HEK293 (cell line): ENCODE results near the gene TLE6.
A peak's percentile ranks its signal among the peaks of the same experiment; 100 is the strongest.

Source experiments
- CTCF ChIA-PET: fragments of 350-600 bp; formaldehyde crosslinking; extraction: SDS; loops from one replicate; lab custom pipeline; 2021; ENCODE audit warnings: antibody characterized with exemption; lab: Yijun Ruan, JAX
- POLR2A ChIA-PET: fragments of 300-600 bp; formaldehyde crosslinking; extraction: SDS; loops from one replicate; lab custom pipeline; 2020; ENCODE audit warnings: antibody characterized with exemption, inconsistent platforms; lab: Yijun Ruan, JAX
- H3K27ac ChIP-seq: fragments of 200-500 bp; sonication (Bioruptor generic); 2 replicates; pipeline ENCODE4 v1.5.1; 2014; ENCODE audit warnings: low read depth, low read length, control low read depth, inconsistent platforms; ENCODE audit errors: extremely low read depth
- H3K36me3 ChIP-seq, 2 experiments: fragments of 200-500 bp in 1 of 2; sonication (Bioruptor generic) in 1 of 2; 1 replicate in 1 of 2; 2 replicates in 1 of 2; pipeline ENCODE4 v1.5.1; 2014 to 2017; ENCODE audit warnings: inconsistent platforms in 2 of 2, low read length in 2 of 2; ENCODE audit not compliant: control insufficient read depth in 2 of 2, insufficient read depth in 1 of 2
- H3K4me1 ChIP-seq: fragments of 200-500 bp; sonication (Bioruptor generic); 2 replicates; pipeline ENCODE4 v1.5.1; 2014; ENCODE audit warnings: mild to moderate bottlenecking, low read length, inconsistent platforms; ENCODE audit not compliant: control insufficient read depth, insufficient read depth
- H3K4me3 ChIP-seq: 2 replicates; pipeline ENCODE4 v1.5.1; 2011; ENCODE audit warnings: low read depth, mild to moderate bottlenecking, control low read depth, low read length, moderate library complexity
- H3K9me3 ChIP-seq: fragments of 200-500 bp; sonication (Bioruptor generic); 2 replicates; pipeline ENCODE4 v1.5.1; 2014; ENCODE audit warnings: low read depth, low read length, inconsistent platforms; ENCODE audit not compliant: control insufficient read depth, insufficient read depth
- GLIS1 ChIP-seq: fragments of 450-650 bp; formaldehyde crosslinking; IDR thresholded peaks from 2 replicates; pipeline ENCODE4 v1.5.1; 2016; ENCODE audit warnings: missing biosample characterization, missing genetic modification characterization
- HOXA7 ChIP-seq: sonication (generic); formaldehyde crosslinking; IDR thresholded peaks from 2 replicates; pipeline ENCODE4 v1.8.1; 2022; ENCODE audit warnings: missing genetic modification reagents, borderline replicate concordance
- KLF10 ChIP-seq: fragments of 450-650 bp; IDR thresholded peaks from 2 replicates; pipeline ENCODE4 v1.5.1; 2018; ENCODE audit warnings: missing biosample characterization, mild to moderate bottlenecking, missing genetic modification characterization
- KLF9 ChIP-seq: fragments of 450-650 bp; formaldehyde crosslinking; IDR thresholded peaks from 2 replicates; pipeline ENCODE4 v1.5.1; 2016; ENCODE audit warnings: missing biosample characterization, missing genetic modification characterization, low read depth
- ZFP37 ChIP-seq: fragments of 450-650 bp; formaldehyde crosslinking; IDR thresholded peaks from 2 replicates; pipeline ENCODE4 v1.5.1; 2016; ENCODE audit warnings: missing biosample characterization, missing genetic modification characterization
- ZNF10 ChIP-seq: fragments of 450-650 bp; formaldehyde crosslinking; IDR thresholded peaks from 2 replicates; pipeline ENCODE4 v1.5.1; 2017; ENCODE audit warnings: missing biosample characterization, missing genetic modification characterization
- ZNF112 ChIP-seq: fragments of 450-650 bp; formaldehyde crosslinking; IDR thresholded peaks from 2 replicates; pipeline ENCODE4 v1.5.0; 2017; ENCODE audit warnings: missing biosample characterization, missing genetic modification characterization
- ZNF239 ChIP-seq: fragments of 450-650 bp; formaldehyde crosslinking; IDR thresholded peaks from 2 replicates; pipeline ENCODE4 v1.5.1; 2016; ENCODE audit warnings: missing biosample characterization, missing genetic modification characterization
- ZNF266 ChIP-seq: fragments of 450-650 bp; formaldehyde crosslinking; IDR thresholded peaks from 2 replicates; pipeline ENCODE4 v1.5.1; 2016; ENCODE audit warnings: missing biosample characterization, missing genetic modification characterization, low read depth
- ZNF274 ChIP-seq, 2 experiments: fragments of 200-500 bp in 1 of 2; fragments of 450-650 bp in 1 of 2; sonication (Bioruptor generic) in 1 of 2; formaldehyde crosslinking in 1 of 2; IDR thresholded peaks; 2 replicates each; pipeline versions ENCODE4 v1.5.1 to v1.6.1; 2014 to 2016; ENCODE audit warnings: borderline replicate concordance in 1 of 2, inconsistent platforms in 1 of 2, low read length in 1 of 2, missing biosample characterization in 1 of 2, missing genetic modification characterization in 1 of 2
- ZNF292 ChIP-seq: fragments of 450-650 bp; formaldehyde crosslinking; IDR thresholded peaks from 2 replicates; pipeline ENCODE4 v1.5.1; 2016; ENCODE audit warnings: low read depth, missing biosample characterization, missing genetic modification characterization, borderline replicate concordance
- ZNF366 ChIP-seq: fragments of 450-650 bp; formaldehyde crosslinking; conservative IDR thresholded peaks from 2 replicates; pipeline ENCODE4 v1.5.1; 2016; ENCODE audit warnings: missing biosample characterization, missing genetic modification characterization
- ZNF391 ChIP-seq: fragments of 450-650 bp; formaldehyde crosslinking; IDR thresholded peaks from 2 replicates; pipeline ENCODE4 v1.5.1; 2016; ENCODE audit warnings: low read depth, missing biosample characterization, missing genetic modification characterization, borderline replicate concordance
- ZNF423 ChIP-seq: fragments of 450-650 bp; formaldehyde crosslinking; IDR thresholded peaks from 2 replicates; pipeline ENCODE4 v1.5.1; 2016; ENCODE audit warnings: missing biosample characterization, missing genetic modification characterization
- ZNF473 ChIP-seq: fragments of 450-650 bp; formaldehyde crosslinking; IDR thresholded peaks from 2 replicates; pipeline ENCODE4 v1.5.1; 2017; ENCODE audit warnings: missing biosample characterization, missing genetic modification characterization
- ZNF48 ChIP-seq: fragments of 450-650 bp; formaldehyde crosslinking; IDR thresholded peaks from 2 replicates; pipeline ENCODE4 v1.5.1; 2016; ENCODE audit warnings: missing biosample characterization, missing genetic modification characterization
- ZNF621 ChIP-seq: fragments of 450-650 bp; formaldehyde crosslinking; IDR thresholded peaks from 2 replicates; pipeline ENCODE4 v1.5.1; 2017; ENCODE audit warnings: missing biosample characterization, missing genetic modification characterization
- ZNF677 ChIP-seq: fragments of 450-650 bp; IDR thresholded peaks from 2 replicates; pipeline ENCODE4 v1.5.0; 2018; ENCODE audit warnings: missing biosample characterization, mild to moderate bottlenecking, missing genetic modification characterization, moderate library complexity
- ZSCAN16 ChIP-seq: fragments of 450-650 bp; formaldehyde crosslinking; IDR thresholded peaks from 2 replicates; pipeline ENCODE4 v1.5.1; 2016; ENCODE audit warnings: missing biosample characterization, missing genetic modification characterization
- TF ChIP-seq, protein P1 (sequence below): fragments of 450-650 bp; formaldehyde crosslinking; IDR thresholded peaks from 2 replicates; pipeline ENCODE4 v1.5.1; 2017; ENCODE audit warnings: missing biosample characterization, missing genetic modification characterization
- TF ChIP-seq, protein P2 (sequence below): fragments of 450-650 bp; formaldehyde crosslinking; IDR thresholded peaks from 2 replicates; pipeline ENCODE4 v1.5.1; 2016; ENCODE audit warnings: missing biosample characterization, missing genetic modification characterization
- TF ChIP-seq, protein P3 (sequence below): fragments of 450-650 bp; formaldehyde crosslinking; conservative IDR thresholded peaks from 2 replicates; pipeline ENCODE4 v1.5.1; 2016; ENCODE audit warnings: low read depth, missing biosample characterization, missing genetic modification characterization
- TF ChIP-seq, protein P4 (sequence below): fragments of 450-650 bp; formaldehyde crosslinking; IDR thresholded peaks from 2 replicates; pipeline ENCODE4 v1.5.1; 2016; ENCODE audit warnings: missing biosample characterization, missing genetic modification characterization
- TF ChIP-seq, protein P5 (sequence below): fragments of 450-650 bp; formaldehyde crosslinking; IDR thresholded peaks from 2 replicates; pipeline ENCODE4 v1.5.1; 2016; ENCODE audit warnings: missing biosample characterization, missing genetic modification characterization

TLE6 gene

DNA sequence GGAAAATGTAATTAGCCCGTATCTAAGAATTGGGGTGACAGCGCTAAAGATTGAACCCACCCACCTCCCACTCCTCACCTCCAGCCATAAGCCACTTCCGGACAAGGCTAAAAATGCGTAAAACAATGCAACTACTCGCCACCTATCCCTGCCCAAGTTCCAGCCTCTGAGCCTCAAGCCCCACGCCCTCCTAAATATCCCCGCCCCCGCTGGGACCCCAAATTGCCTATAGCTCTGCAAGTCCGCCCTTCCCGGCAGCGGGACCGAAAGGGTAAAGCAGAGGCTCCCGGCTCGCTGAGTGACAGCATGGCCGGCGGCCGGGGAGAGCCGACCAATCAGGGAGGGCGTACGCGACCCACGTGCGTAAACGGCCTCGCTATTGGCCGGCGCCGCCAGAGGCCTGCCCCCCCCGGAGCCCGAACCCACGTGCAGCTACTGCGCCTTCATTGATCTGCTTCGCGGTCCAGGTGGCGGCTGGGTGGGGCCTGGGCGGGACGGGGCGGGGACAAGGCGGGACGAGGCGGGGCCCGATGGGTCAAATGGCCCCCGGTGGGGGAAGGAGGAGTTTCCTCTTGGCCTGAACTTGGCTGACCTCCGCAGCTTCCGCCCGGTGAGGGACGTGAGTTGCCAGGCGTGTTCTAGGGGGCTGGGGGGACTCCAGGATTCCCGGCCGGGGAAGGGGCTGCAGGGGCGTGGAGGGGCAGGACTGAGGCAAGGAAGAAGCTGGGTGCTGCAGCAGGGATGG lies at the start of gene TLE6:
Gene TLE6 (plus strand): TSS at position 564 of the 745 bp plus-strand sequence. CDS start 670 bp downstream, outside the sequence.
- CTCF ChIA-PET, result interaction anchor here (0.6 to 1.2 kb wide), 5 partner anchors 8 to 398 kb away, joined by 3 to 4 read pairs (median 4); no protein-coding TSS in a partner anchor
- no peaks in the 10 kb centered on the region for H3K36me3 ChIP-seq
- H3K27ac ChIP-seq, result peak within 1 kb of the TSS; percentile 1; the same call in 1 of the 2 replicates
- H3K9me3 ChIP-seq, result no peaks in the 10 kb centered on the region
- peak within 1 kb of the TSS; percentile 44 for H3K4me3 ChIP-seq
- POLR2A ChIA-PET, result interaction anchor here (0.6 to 2.1 kb wide), 6 partner anchors 8 to 77 kb away, joined by 3 to 15 read pairs (median 6); partner anchors contain the start of gene ZNF57
- no peaks in the 10 kb centered on the region; the same call in 1 of the 2 replicates for H3K4me1 ChIP-seq
- TF ChIP-seq ZNF292 (tag by site-specific recombination) (no peak), ZNF266 (tag by site-specific recombination) (no peak), HOXA7 (no peak), GLIS1 (peak; percentile 92), ZFP37 (tag by site-specific recombination) (no peak), ZNF48 (tag by site-specific recombination) (no peak), ZNF112 (tag by site-specific recombination) (no peak), ZNF391 (tag by site-specific recombination) (no peak), ZNF621 (no peak), ZSCAN16 (tag by site-specific recombination) (no peak), ZNF10 (tag by site-specific recombination) (no peak), ZNF473 (tag by site-specific recombination) (no peak), KLF10 (tag by site-specific recombination) (0 out of 2 replicates have a peak, but pooled peaks have one; percentile 73), ZNF239 (tag by site-specific recombination) (no peak), ZNF274 (IDR thresholded peaks at IDR 0.05; ENCODE audit: low read length) (no peak), ZNF274 (tag by site-specific recombination; IDR thresholded peaks at IDR 0.05; ENCODE audit: borderline replicate concordance) (no peak), KLF9 (tag by site-specific recombination) (peak; percentile 54), ZNF677 (tag by site-specific recombination) (no peak), ZNF366 (tag by site-specific recombination) (no peak; the same call in 1 of the 2 replicates), ZNF423 (tag by site-specific recombination) (no peak)
- TF ChIP-seq, protein P1, sequence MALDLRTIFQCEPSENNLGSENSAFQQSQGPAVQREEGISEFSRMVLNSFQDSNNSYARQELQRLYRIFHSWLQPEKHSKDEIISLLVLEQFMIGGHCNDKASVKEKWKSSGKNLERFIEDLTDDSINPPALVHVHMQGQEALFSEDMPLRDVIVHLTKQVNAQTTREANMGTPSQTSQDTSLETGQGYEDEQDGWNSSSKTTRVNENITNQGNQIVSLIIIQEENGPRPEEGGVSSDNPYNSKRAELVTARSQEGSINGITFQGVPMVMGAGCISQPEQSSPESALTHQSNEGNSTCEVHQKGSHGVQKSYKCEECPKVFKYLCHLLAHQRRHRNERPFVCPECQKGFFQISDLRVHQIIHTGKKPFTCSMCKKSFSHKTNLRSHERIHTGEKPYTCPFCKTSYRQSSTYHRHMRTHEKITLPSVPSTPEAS, result no peak
- TF ChIP-seq, protein P2, sequence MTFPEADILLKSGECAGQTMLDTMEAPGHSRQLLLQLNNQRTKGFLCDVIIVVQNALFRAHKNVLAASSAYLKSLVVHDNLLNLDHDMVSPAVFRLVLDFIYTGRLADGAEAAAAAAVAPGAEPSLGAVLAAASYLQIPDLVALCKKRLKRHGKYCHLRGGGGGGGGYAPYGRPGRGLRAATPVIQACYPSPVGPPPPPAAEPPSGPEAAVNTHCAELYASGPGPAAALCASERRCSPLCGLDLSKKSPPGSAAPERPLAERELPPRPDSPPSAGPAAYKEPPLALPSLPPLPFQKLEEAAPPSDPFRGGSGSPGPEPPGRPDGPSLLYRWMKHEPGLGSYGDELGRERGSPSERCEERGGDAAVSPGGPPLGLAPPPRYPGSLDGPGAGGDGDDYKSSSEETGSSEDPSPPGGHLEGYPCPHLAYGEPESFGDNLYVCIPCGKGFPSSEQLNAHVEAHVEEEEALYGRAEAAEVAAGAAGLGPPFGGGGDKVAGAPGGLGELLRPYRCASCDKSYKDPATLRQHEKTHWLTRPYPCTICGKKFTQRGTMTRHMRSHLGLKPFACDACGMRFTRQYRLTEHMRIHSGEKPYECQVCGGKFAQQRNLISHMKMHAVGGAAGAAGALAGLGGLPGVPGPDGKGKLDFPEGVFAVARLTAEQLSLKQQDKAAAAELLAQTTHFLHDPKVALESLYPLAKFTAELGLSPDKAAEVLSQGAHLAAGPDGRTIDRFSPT (tag by site-specific recombination), result no peak
- TF ChIP-seq, protein P3, sequence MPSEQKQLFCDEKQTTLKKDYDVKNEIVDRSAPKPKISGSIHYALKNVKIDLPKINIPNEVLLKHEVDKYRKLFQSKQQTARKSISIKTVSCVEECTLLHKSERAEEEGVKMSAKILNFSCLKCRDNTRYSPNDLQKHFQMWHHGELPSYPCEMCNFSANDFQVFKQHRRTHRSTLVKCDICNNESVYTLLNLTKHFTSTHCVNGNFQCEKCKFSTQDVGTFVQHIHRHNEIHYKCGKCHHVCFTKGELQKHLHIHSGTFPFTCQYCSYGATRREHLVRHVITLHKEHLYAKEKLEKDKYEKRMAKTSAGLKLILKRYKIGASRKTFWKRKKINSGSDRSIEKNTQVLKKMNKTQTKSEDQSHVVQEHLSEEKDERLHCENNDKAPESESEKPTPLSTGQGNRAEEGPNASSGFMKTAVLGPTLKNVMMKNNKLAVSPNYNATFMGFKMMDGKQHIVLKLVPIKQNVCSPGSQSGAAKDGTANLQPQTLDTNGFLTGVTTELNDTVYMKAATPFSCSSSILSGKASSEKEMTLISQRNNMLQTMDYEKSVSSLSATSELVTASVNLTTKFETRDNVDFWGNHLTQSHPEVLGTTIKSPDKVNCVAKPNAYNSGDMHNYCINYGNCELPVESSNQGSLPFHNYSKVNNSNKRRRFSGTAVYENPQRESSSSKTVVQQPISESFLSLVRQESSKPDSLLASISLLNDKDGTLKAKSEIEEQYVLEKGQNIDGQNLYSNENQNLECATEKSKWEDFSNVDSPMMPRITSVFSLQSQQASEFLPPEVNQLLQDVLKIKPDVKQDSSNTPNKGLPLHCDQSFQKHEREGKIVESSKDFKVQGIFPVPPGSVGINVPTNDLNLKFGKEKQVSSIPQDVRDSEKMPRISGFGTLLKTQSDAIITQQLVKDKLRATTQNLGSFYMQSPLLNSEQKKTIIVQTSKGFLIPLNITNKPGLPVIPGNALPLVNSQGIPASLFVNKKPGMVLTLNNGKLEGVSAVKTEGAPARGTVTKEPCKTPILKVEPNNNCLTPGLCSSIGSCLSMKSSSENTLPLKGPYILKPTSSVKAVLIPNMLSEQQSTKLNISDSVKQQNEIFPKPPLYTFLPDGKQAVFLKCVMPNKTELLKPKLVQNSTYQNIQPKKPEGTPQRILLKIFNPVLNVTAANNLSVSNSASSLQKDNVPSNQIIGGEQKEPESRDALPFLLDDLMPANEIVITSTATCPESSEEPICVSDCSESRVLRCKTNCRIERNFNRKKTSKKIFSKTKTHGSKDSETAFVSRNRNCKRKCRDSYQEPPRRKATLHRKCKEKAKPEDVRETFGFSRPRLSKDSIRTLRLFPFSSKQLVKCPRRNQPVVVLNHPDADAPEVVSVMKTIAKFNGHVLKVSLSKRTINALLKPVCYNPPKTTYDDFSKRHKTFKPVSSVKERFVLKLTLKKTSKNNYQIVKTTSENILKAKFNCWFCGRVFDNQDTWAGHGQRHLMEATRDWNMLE (tag by site-specific recombination), result no peak
- TF ChIP-seq, protein P4, sequence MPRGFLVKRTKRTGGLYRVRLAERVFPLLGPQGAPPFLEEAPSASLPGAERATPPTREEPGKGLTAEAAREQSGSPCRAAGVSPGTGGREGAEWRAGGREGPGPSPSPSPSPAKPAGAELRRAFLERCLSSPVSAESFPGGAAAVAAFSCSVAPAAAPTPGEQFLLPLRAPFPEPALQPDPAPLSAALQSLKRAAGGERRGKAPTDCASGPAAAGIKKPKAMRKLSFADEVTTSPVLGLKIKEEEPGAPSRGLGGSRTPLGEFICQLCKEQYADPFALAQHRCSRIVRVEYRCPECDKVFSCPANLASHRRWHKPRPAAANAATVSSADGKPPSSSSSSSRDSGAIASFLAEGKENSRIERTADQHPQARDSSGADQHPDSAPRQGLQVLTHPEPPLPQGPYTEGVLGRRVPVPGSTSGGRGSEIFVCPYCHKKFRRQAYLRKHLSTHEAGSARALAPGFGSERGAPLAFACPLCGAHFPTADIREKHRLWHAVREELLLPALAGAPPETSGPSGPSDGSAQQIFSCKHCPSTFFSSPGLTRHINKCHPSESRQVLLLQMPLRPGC (tag by site-specific recombination), result no peak
- TF ChIP-seq, protein P5, sequence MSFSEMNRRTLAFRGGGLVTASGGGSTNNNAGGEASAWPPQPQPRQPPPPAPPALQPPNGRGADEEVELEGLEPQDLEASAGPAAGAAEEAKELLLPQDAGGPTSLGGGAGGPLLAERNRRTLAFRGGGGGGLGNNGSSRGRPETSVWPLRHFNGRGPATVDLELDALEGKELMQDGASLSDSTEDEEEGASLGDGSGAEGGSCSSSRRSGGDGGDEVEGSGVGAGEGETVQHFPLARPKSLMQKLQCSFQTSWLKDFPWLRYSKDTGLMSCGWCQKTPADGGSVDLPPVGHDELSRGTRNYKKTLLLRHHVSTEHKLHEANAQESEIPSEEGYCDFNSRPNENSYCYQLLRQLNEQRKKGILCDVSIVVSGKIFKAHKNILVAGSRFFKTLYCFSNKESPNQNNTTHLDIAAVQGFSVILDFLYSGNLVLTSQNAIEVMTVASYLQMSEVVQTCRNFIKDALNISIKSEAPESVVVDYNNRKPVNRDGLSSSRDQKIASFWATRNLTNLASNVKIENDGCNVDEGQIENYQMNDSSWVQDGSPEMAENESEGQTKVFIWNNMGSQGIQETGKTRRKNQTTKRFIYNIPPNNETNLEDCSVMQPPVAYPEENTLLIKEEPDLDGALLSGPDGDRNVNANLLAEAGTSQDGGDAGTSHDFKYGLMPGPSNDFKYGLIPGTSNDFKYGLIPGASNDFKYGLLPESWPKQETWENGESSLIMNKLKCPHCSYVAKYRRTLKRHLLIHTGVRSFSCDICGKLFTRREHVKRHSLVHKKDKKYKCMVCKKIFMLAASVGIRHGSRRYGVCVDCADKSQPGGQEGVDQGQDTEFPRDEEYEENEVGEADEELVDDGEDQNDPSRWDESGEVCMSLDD (tag by site-specific recombination), result peak; percentile 73
